GM12874 (cell line): ENCODE measurements around the gene C1orf122.

Experiments used
- TF ChIP-seq, protein P1 (sequence below): IDR thresholded peaks from 2 replicates; pipeline ENCODE4 v1.5.1; 2011; ENCODE audit warnings: low read depth, mild to moderate bottlenecking, control low read depth, low read length, moderate library complexity; ENCODE audit not compliant: insufficient read depth

Gene C1orf122

GRCh38 chr1:37825506-37825905, 17.9 kb downstream of the C1orf122 start:
- TF ChIP-seq, protein P1, sequence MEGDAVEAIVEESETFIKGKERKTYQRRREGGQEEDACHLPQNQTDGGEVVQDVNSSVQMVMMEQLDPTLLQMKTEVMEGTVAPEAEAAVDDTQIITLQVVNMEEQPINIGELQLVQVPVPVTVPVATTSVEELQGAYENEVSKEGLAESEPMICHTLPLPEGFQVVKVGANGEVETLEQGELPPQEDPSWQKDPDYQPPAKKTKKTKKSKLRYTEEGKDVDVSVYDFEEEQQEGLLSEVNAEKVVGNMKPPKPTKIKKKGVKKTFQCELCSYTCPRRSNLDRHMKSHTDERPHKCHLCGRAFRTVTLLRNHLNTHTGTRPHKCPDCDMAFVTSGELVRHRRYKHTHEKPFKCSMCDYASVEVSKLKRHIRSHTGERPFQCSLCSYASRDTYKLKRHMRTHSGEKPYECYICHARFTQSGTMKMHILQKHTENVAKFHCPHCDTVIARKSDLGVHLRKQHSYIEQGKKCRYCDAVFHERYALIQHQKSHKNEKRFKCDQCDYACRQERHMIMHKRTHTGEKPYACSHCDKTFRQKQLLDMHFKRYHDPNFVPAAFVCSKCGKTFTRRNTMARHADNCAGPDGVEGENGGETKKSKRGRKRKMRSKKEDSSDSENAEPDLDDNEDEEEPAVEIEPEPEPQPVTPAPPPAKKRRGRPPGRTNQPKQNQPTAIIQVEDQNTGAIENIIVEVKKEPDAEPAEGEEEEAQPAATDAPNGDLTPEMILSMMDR = no peak

DNA sequence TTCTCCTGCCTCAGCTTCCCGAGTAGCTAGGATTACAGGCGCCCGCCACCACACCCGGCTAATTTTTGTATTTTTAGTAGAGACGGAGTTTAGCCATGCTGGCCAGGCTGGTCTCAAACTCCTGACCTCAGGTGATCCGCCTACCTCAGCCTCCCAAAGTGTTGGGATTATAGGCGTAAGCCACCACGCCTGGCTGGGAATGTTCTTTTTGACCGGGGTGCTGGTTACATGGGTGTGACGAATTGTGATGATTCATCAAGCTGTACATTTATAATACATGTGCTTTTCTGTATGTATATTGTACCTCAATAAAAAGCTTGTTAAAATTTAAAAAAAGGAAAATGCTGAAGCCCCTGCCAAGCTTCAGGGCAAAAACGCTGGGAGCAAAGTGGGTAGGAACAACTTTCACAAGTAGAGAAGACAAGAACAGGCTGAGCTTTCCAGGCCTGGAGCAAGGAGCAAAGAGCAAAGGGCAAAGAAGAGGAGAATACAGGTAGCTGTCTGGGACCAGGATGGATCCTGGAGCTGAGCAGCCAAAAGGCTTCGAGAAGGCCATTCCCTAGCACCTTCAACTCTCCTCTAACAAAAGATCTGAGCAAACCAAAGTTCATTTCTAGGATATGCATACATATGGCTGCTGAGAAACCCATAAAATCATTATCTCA, 21.0 kb downstream of the C1orf122 start:
- TF ChIP-seq, protein P1 = no peak

DNA sequence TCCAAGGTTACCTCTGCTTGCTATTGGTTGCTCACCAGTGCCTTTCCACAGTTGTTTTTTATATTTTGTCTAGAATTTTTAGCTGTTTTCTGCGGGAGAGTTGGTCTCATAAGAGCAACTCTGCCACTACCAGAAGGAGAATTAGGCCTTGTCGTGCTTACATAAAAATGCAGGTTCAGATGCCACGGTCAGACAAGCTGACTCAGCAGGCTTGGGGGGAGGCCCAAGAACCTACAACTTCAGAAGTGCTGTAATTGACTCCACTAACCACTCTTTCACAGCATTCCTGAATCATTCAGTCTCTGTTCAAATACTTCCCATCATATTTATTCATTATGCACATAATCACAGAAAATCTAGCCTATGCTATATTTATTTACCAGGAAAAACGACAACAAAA, 23.5 kb downstream of the C1orf122 start:
- TF ChIP-seq, protein P1 = no peak

GRCh38 chr1:37831809-37832208, 24.2 kb downstream of the C1orf122 start:
- TF ChIP-seq, protein P1 = no peak

- TF ChIP-seq, protein P1 = no peak
Measured at GRCh38 chr1:37836788-37837187, 29.2 kb downstream of the C1orf122 start.

GRCh38 chr1:37839676-37840075, 32.1 kb downstream of the C1orf122 start:
- TF ChIP-seq, protein P1 = no peak

DNA sequence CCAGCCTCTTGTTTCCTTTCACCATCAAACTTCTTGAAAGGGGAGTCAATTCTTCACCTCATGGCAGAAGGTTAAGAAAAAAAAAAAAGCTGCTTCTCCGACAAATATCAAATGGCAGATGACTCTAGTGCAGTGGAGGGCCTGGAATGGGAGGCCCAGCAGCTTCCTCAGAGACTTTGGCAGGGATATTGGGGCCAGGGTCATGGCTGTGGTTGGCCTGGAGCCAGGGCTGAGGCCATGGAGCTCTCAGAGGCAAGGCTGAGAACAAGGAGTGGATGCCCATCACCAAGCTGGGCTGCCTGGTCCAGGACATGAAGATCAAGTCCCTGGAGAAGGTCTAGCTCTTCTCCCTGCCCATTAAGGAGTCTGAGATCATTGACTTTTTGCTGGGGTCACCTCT, 33.1 kb downstream of the C1orf122 start:
- TF ChIP-seq, protein P1 = no peak
